Prostate gland (tissue), 2 donors: ENCODE results near the gene RHOT1. TPM values are rescaled to one million over a fixed set of nuclear protein-coding genes. Genes with fewer than 3 reads are reported as not detected.

Experiments
- DNase-seq: peaks from one replicate; pipeline ENCODE4 v3.0.0-alpha.2; 2019; ENCODE audit warnings: low spot score
- H3K27ac ChIP-seq, 2 donors: fragments of 200-600 bp; sonication (generic); 2 replicates each; pipeline ENCODE4 v1.5.1; 2017 to 2019
- H3K27me3 ChIP-seq: fragments of 200-600 bp; sonication (generic); replicated peaks from 2 replicates; pipeline ENCODE4 v1.5.1; 2019; ENCODE audit not compliant: insufficient read depth
- H3K36me3 ChIP-seq, 2 donors: fragments of 200-600 bp; sonication (generic); 1 replicate in 1 of 2; 2 replicates in 1 of 2; pipeline versions ENCODE4 v1.5.1 to v1.8.1; 2017 to 2019
- H3K4me1 ChIP-seq: fragments of 200-600 bp; sonication (generic); replicated peaks from 2 replicates; pipeline ENCODE4 v1.5.1; 2019
- H3K4me3 ChIP-seq, 2 donors: fragments of 200-600 bp; sonication (generic); 2 replicates each; pipeline ENCODE4 v1.5.1; 2017 to 2019
- H3K9me3 ChIP-seq: fragments of 200-600 bp; sonication (generic); 2 replicates; pipeline ENCODE4 v1.5.1; 2017
- CTCF ChIP-seq, 4 experiments: fragments of 200-600 bp in 2 of 4; fragments of 450-650 bp in 2 of 4; sonication (generic) in 2 of 4; IDR thresholded peaks; 1 replicate in 3 of 4; 2 replicates in 1 of 4; pipeline ENCODE4 v1.5.1; 2016 to 2019; ENCODE audit warnings: antibody characterized with exemption in 4 of 4, mild to moderate bottlenecking in 2 of 4, moderate library complexity in 2 of 4
- POLR2A ChIP-seq: fragments of 450-650 bp; IDR thresholded peaks from one replicate; pipeline ENCODE4 v1.6.1; 2016; ENCODE audit warnings: antibody characterized with exemption, mild to moderate bottlenecking
- POLR2AphosphoS5 ChIP-seq: sonication (generic); formaldehyde crosslinking; IDR thresholded peaks from one replicate; pipeline ENCODE4 v1.6.1; 2017; ENCODE audit warnings: antibody characterized with exemption
- WGBS: methylation state at CpG from one replicate; pipeline ENCODE4 v1.1.5; 2018; 5-methylcytosine and 5-hydroxymethylcytosine counted together
- intact Hi-C: fragments of 100-400 bp; cut with DNase I; formaldehyde crosslinking; loops from one replicate; pipeline ENCODE4 v1.14.2; 2022
- total RNA-seq, 2 donors: library from RNA; depleted of rRNA; stranded (reverse); fragments of >200 nt; gene quantifications; one replicate each; pipeline ENCODE4 v1.1.0, GENCODE V29; 2016

Gene RHOT1
- total RNA-seq, 2 donors from 2014 or later = 31.7 to 60.8 TPM

GRCh38 chr17:32208436-32208835 lies 66.1 kb downstream of the RHOT1 start:
- H3K36me3 ChIP-seq = no peaks in the 10 kb centered on the region
- H3K27me3 ChIP-seq = no peaks in the 10 kb centered on the region
- no peak for DNase-seq
- intact Hi-C loops = no loop called here
- H3K4me1 ChIP-seq = no peaks in the 10 kb centered on the region
- H3K27ac ChIP-seq = no peak overlapping the region
- no peaks in the 10 kb centered on the region for H3K9me3 ChIP-seq
- TF ChIP-seq POLR2AphosphoS5 (no peak), CTCF (IDR thresholded peaks at IDR 0.05) (no peak), POLR2A (no peak)
- H3K4me3 ChIP-seq = no peak overlapping the region

GRCh38 chr17:32209608-32210007 lies 67.3 kb downstream of the RHOT1 start:
- H3K36me3 ChIP-seq = no peaks in the 10 kb centered on the region
- no peak overlapping the region for H3K27ac ChIP-seq
- TF ChIP-seq POLR2AphosphoS5 = no peak
- no peak for TF ChIP-seq CTCF (IDR thresholded peaks at IDR 0.05)
- TF ChIP-seq POLR2A = no peak
- no peaks in the 10 kb centered on the region for H3K9me3 ChIP-seq
- no peak overlapping the region for H3K4me3 ChIP-seq
- no peak for DNase-seq
- no peaks in the 10 kb centered on the region for H3K27me3 ChIP-seq
- H3K4me1 ChIP-seq = no peaks in the 10 kb centered on the region
- intact Hi-C loops = no loop called here

GRCh38 chr17:32211671-32212070 lies 69.4 kb downstream of the RHOT1 start:
- no peaks in the 10 kb centered on the region for H3K4me1 ChIP-seq
- no peaks in the 10 kb centered on the region for H3K27me3 ChIP-seq
- TF ChIP-seq CTCF (IDR thresholded peaks at IDR 0.05) = no peak
- TF ChIP-seq POLR2AphosphoS5 = no peak
- TF ChIP-seq POLR2A = no peak
- no peak for DNase-seq
- intact Hi-C loops = no loop called here
- H3K9me3 ChIP-seq = no peaks in the 10 kb centered on the region
- WGBS = 88% methylated on average over 1 of the region's 1 CpG
- no peak overlapping the region for H3K4me3 ChIP-seq
- H3K27ac ChIP-seq = no peak overlapping the region
- no peaks in the 10 kb centered on the region for H3K36me3 ChIP-seq

- no peaks in the 10 kb centered on the region for H3K36me3 ChIP-seq
- no peak for DNase-seq
- H3K4me3 ChIP-seq = no peak overlapping the region
- intact Hi-C loops = no loop called here
- TF ChIP-seq CTCF (IDR thresholded peaks at IDR 0.05) (no peak), POLR2AphosphoS5 (no peak), POLR2A (no peak)
- 89% methylated on average over 3 of the region's 3 CpGs for WGBS
- H3K27me3 ChIP-seq = no peaks in the 10 kb centered on the region
- no peaks in the 10 kb centered on the region for H3K4me1 ChIP-seq
- no peak overlapping the region for H3K27ac ChIP-seq
- H3K9me3 ChIP-seq = no peaks in the 10 kb centered on the region
Measured at GRCh38 chr17:32215696-32216095, 73.4 kb downstream of the RHOT1 start.

- 65% methylated on average over 3 of the region's 3 CpGs for WGBS
- no peaks in the 10 kb centered on the region for H3K36me3 ChIP-seq
- H3K27me3 ChIP-seq = no peaks in the 10 kb centered on the region
- no peaks in the 10 kb centered on the region for H3K4me1 ChIP-seq
- no peak overlapping the region for H3K4me3 ChIP-seq
- TF ChIP-seq CTCF (IDR thresholded peaks at IDR 0.05) = no peak
- TF ChIP-seq POLR2A = no peak
- no peak for TF ChIP-seq POLR2AphosphoS5
- intact Hi-C loops = no loop called here
- no peaks in the 10 kb centered on the region for H3K9me3 ChIP-seq
- no peak overlapping the region for H3K27ac ChIP-seq
- no peak for DNase-seq
Measured at GRCh38 chr17:32222621-32223020, 80.3 kb downstream of the RHOT1 start.
